HepG2 (cell line): ENCODE data around the gene EHD1. TPM values are rescaled to one million over a fixed set of nuclear protein-coding genes. Genes with fewer than 3 reads are reported as not detected.
A peak's percentile ranks its signal among the peaks of the same experiment; 100 is the strongest.

ENCODE experiments used
- BCLAF1 ChIP-seq: fragments of 450-650 bp; IDR thresholded peaks from 2 replicates; pipeline ENCODE4 v1.6.1; 2017; ENCODE audit warnings: mild to moderate bottlenecking
- CCDC6 ChIP-seq: sonication (generic); formaldehyde crosslinking; IDR thresholded peaks from 2 replicates; pipeline ENCODE4 v1.8.1; 2022; ENCODE audit warnings: mild to moderate bottlenecking, missing genetic modification reagents, moderate library complexity
- CENPBD1 ChIP-seq: sonication (generic); formaldehyde crosslinking; IDR thresholded peaks from 2 replicates; pipeline ENCODE4 v1.8.0; 2022; ENCODE audit warnings: missing genetic modification reagents, low read depth, mild to moderate bottlenecking, borderline replicate concordance
- CENPT ChIP-seq: sonication (generic); formaldehyde crosslinking; IDR thresholded peaks from 2 replicates; pipeline ENCODE4 v1.8.0; 2022; ENCODE audit warnings: low read depth, mild to moderate bottlenecking, moderate library complexity, missing genetic modification reagents
- CREM ChIP-seq, 2 experiments: sonication (generic) in 1 of 2; formaldehyde crosslinking in 1 of 2; IDR thresholded peaks; 2 replicates each; pipeline versions ENCODE4 v1.4.0 to v1.6.1; 2016 to 2020; ENCODE audit warnings: antibody characterized with exemption in 1 of 2, mild to moderate bottlenecking in 1 of 2, missing genetic modification reagents in 1 of 2
- EHMT2 ChIP-seq: fragments of 200-600 bp; sonication (generic); IDR thresholded peaks from 2 replicates; pipeline ENCODE4 v1.7.0; 2017; ENCODE audit warnings: antibody characterized with exemption, low read depth, low read length, borderline replicate concordance
- ESRRA ChIP-seq: sonication (generic); formaldehyde crosslinking; IDR thresholded peaks from 2 replicates; pipeline ENCODE4 v1.5.1; 2020; ENCODE audit warnings: mild to moderate bottlenecking, low read depth, missing genetic modification reagents
- HNRNPLL ChIP-seq: fragments of 200-400 bp; formaldehyde crosslinking; IDR thresholded peaks from 2 replicates; pipeline ENCODE4 v1.6.1; 2017; ENCODE audit warnings: mild to moderate bottlenecking, low read depth, low read length; ENCODE audit not compliant: poor library complexity, severe bottlenecking
- KAT8 ChIP-seq: IDR thresholded peaks from 2 replicates; pipeline ENCODE4 v1.6.1; 2016; ENCODE audit warnings: missing genetic modification reagents, missing compliant biosample characterization
- KLF11 ChIP-seq: IDR thresholded peaks from 2 replicates; pipeline ENCODE4 v1.6.1; 2016; ENCODE audit warnings: missing compliant biosample characterization
- MIXL1 ChIP-seq: IDR thresholded peaks from 2 replicates; pipeline ENCODE4 v1.6.1; 2016
- MXI1 ChIP-seq: IDR thresholded peaks from 3 replicates; pipeline ENCODE4 v1.6.1; 2012; ENCODE audit warnings: low read depth, low read length, inconsistent platforms, borderline replicate concordance
- PREB ChIP-seq: sonication (generic); formaldehyde crosslinking; IDR thresholded peaks from 2 replicates; pipeline ENCODE4 v1.4.0; 2020; ENCODE audit warnings: missing genetic modification reagents
- SP5 ChIP-seq: IDR thresholded peaks from 2 replicates; pipeline ENCODE4 v1.6.1; 2016; ENCODE audit warnings: low read depth, borderline replicate concordance
- SRSF1 ChIP-seq: fragments of 200-400 bp; formaldehyde crosslinking; optimal IDR thresholded peaks from 2 replicates; pipeline ENCODE3; 2017; ENCODE audit warnings: mild to moderate bottlenecking, low read depth, low read length, moderate library complexity
- SSRP1 ChIP-seq: IDR thresholded peaks from 2 replicates; pipeline ENCODE4 v1.6.1; 2016; ENCODE audit warnings: control low read depth
- TCF7L2 ChIP-seq: IDR thresholded peaks from 2 replicates; pipeline ENCODE4 v1.6.1; 2011; ENCODE audit warnings: mild to moderate bottlenecking, low read depth, low read length, moderate library complexity
- THAP9 ChIP-seq: sonication (generic); formaldehyde crosslinking; IDR thresholded peaks from 2 replicates; pipeline ENCODE4; 2020; ENCODE audit warnings: missing genetic modification reagents, mild to moderate bottlenecking, borderline replicate concordance
- ZBTB42 ChIP-seq: sonication (generic); formaldehyde crosslinking; IDR thresholded peaks from 2 replicates; pipeline ENCODE4 v1.5.0; 2020; ENCODE audit warnings: mild to moderate bottlenecking, missing genetic modification reagents
- ZEB1 ChIP-seq: IDR thresholded peaks from 2 replicates; pipeline ENCODE4 v1.6.1; 2012; ENCODE audit warnings: mild to moderate bottlenecking, low read depth, inconsistent platforms; ENCODE audit not compliant: insufficient replicate concordance
- ZNF484 ChIP-seq: sonication (generic); formaldehyde crosslinking; IDR thresholded peaks from 2 replicates; pipeline ENCODE4 v1.5.1; 2020; ENCODE audit warnings: mild to moderate bottlenecking, low read depth, missing genetic modification reagents, borderline replicate concordance
- ZNF790 ChIP-seq: sonication (generic); formaldehyde crosslinking; IDR thresholded peaks from 2 replicates; pipeline ENCODE4 v1.8.0; 2022; ENCODE audit warnings: missing genetic modification reagents, mild to moderate bottlenecking, borderline replicate concordance
- polyA plus RNA-seq, 8 experiments: library from polyadenylated mRNA; depleted of rRNA in 3 of 8; stranded (reverse) in 7 of 8; unstranded in 1 of 8; fragments of >200 nt; fragmentation: Illumina TruSeq in 4 of 8; extraction: Trizol in 4 of 8; gene quantifications; 2 replicates each; pipeline versions ENCODE4 v1.2.1 to v1.2.3, GENCODE V29; 2011 to 2016; ENCODE audit warnings: low read depth in 4 of 8, missing spikeins in 1 of 8, mixed read lengths in 1 of 8; ENCODE audit not compliant: insufficient read depth in 1 of 8
- total RNA-seq, 5 experiments: library from RNA; depleted of rRNA; stranded (reverse); fragments of >200 nt; fragmentation: Illumina TruSeq; extraction: Trizol; gene quantifications; 2 replicates each; pipeline ENCODE4 v1.2.3, GENCODE V29; 2016; ENCODE audit warnings: low read depth in 1 of 5

Gene EHD1
- total and polyA plus RNA-seq, 2 of the 13 experiments (the other 11 are each of a cell fraction or from before 2014, with no cell fraction given): 23.6 to 26.6 TPM

- TF ChIP-seq THAP9 (CRISPR knock-in tag): peak; percentile 89
- TF ChIP-seq CENPT (CRISPR knock-in tag): no peak
- peak; percentile 81 for TF ChIP-seq HNRNPLL
- no peak for TF ChIP-seq TCF7L2
- TF ChIP-seq KAT8 (CRISPR knock-in tag): peak; percentile 85
- TF ChIP-seq CENPBD1 (CRISPR knock-in tag): no peak
- peak; percentile 94 for TF ChIP-seq CREM (IDR thresholded peaks at IDR 0.05)
- no peak for TF ChIP-seq CREM (CRISPR knock-in tag; IDR thresholded peaks at IDR 0.05)
- no peak for TF ChIP-seq ZNF484 (CRISPR knock-in tag)
- TF ChIP-seq ZBTB42: no peak
- TF ChIP-seq EHMT2: no peak
- TF ChIP-seq ZNF790 (CRISPR knock-in tag): 0 out of 2 replicates have a peak, but pooled peaks have one; percentile 39
- no peak for TF ChIP-seq CCDC6
- TF ChIP-seq SP5 (CRISPR knock-in tag): peak; percentile 78
- TF ChIP-seq SRSF1: no peak
- no peak for TF ChIP-seq KLF11 (CRISPR knock-in tag)
- TF ChIP-seq ZEB1: no peak
- no peak for TF ChIP-seq BCLAF1
- TF ChIP-seq ESRRA: no peak
- TF ChIP-seq PREB (CRISPR knock-in tag): no peak
- TF ChIP-seq SSRP1: no peak
- TF ChIP-seq MXI1: peak; percentile 86; the same call in 2 of the 3 replicates
- TF ChIP-seq MIXL1: no peak
These were observed 68.0 kb downstream of the EHD1 start, which contains the start of gene MEN1 (continued) for GRCh38 chr11:64810271-64810890.
